ENCODE data around the gene PEAK1. TPM values are rescaled to one million over a fixed set of nuclear protein-coding genes. Genes with fewer than 3 reads are reported as not detected.

PEAK1 gene
- total RNA-seq, 1 experiment from 2014 or later = 58.7 TPM

DNA sequence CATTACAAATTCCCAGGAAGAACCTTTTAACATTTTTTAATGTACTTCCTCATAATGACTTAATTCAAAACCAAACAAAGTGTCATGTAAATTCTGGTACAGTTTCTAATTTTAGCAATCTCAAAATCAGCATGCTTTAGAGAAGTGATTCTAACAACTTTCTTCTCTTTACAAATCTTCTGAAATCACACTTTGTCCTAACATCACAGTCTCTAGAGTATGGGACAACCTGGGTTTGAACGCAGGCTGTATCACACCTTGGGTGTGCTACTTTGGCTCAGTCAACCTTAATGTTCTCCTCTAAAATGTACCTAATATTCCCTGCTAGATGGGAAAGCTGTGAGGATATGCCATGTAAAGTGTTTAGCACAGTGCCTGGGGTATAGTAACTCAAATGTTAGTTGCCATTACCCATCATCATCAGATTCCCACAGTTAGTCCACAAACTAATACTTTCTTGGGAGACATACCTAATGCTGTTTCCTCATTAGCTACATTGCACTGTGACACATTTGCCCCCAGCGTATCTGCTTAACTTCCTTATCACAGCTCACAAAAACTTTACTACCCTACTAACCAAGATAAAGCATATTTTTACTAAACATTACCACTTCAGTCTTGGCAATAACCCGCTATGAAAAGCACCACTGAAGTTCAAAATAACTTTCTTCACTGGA is 352.1 kb downstream of the PEAK1 start:
- ATAC-seq (no peak), DNase-seq (ENCODE audit: low read depth, low spot score) (no peak)
- ChIA-PET POLR2A (no interaction called here), CTCF (interaction anchor here (0.6 kb wide), 1 partner anchor 11 kb away, joined by 5 read pairs; no protein-coding TSS in a partner anchor)
- intact Hi-C loops (cut with micrococcal nuclease; ENCODE audit: unreplicated experiment) = no loop called here
- no TSS peak for BruUV-seq (replicated peaks)
- Histone ChIP-seq H3K36me3 (ENCODE audit: control insufficient read depth, insufficient read depth, low read length) (peaks cover 2% of the 10 kb centered on the region; the same call in 1 of the 2 replicates), H3K9me3 (ENCODE audit: control insufficient read depth, insufficient read depth, low read depth, low read length) (no peaks in the 10 kb centered on the region), H3K27me3 (ENCODE audit: control insufficient read depth, insufficient read depth, low read length) (no peaks in the 10 kb centered on the region), H3K4me3 (ENCODE audit: low read depth in 2 of 2, low read length in 2 of 2) (no peak overlapping the region), H3K4me1 (ENCODE audit: control insufficient read depth, insufficient read depth, low read length) (peaks cover 34% of the 10 kb centered on the region), H3K27ac (ENCODE audit: low read length) (0 out of 2 replicates have a peak overlapping the region, but pooled peaks have one; percentile 5)
- in situ Hi-C loops (cut with HindIII; ENCODE audit: low pct_unique_long_range_greater_than_20kb, low sequenced_read_pairs) = no loop called here
- TF ChIP-seq TCF7L2 (IDR thresholded peaks at IDR 0.05; ENCODE audit: low read depth, low read length) (0 out of 2 replicates have a peak, but pooled peaks have one; percentile 23), SIN3A (IDR thresholded peaks at IDR 0.05; ENCODE audit: borderline replicate concordance, insufficient read depth, low read depth, low read length) (no peak), POLR2AphosphoS5 (IDR thresholded peaks at IDR 0.05; ENCODE audit: low read depth, low read length) (no peak), CTCF (IDR thresholded peaks at IDR 0.05) (no peak)
- TF ChIP-seq, protein P1, sequence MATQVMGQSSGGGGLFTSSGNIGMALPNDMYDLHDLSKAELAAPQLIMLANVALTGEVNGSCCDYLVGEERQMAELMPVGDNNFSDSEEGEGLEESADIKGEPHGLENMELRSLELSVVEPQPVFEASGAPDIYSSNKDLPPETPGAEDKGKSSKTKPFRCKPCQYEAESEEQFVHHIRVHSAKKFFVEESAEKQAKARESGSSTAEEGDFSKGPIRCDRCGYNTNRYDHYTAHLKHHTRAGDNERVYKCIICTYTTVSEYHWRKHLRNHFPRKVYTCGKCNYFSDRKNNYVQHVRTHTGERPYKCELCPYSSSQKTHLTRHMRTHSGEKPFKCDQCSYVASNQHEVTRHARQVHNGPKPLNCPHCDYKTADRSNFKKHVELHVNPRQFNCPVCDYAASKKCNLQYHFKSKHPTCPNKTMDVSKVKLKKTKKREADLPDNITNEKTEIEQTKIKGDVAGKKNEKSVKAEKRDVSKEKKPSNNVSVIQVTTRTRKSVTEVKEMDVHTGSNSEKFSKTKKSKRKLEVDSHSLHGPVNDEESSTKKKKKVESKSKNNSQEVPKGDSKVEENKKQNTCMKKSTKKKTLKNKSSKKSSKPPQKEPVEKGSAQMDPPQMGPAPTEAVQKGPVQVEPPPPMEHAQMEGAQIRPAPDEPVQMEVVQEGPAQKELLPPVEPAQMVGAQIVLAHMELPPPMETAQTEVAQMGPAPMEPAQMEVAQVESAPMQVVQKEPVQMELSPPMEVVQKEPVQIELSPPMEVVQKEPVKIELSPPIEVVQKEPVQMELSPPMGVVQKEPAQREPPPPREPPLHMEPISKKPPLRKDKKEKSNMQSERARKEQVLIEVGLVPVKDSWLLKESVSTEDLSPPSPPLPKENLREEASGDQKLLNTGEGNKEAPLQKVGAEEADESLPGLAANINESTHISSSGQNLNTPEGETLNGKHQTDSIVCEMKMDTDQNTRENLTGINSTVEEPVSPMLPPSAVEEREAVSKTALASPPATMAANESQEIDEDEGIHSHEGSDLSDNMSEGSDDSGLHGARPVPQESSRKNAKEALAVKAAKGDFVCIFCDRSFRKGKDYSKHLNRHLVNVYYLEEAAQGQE (IDR thresholded peaks at IDR 0.05; ENCODE audit: insufficient read depth in 1 of 2, low read depth in 2 of 2, low read length in 1 of 2) = no peak

DNA sequence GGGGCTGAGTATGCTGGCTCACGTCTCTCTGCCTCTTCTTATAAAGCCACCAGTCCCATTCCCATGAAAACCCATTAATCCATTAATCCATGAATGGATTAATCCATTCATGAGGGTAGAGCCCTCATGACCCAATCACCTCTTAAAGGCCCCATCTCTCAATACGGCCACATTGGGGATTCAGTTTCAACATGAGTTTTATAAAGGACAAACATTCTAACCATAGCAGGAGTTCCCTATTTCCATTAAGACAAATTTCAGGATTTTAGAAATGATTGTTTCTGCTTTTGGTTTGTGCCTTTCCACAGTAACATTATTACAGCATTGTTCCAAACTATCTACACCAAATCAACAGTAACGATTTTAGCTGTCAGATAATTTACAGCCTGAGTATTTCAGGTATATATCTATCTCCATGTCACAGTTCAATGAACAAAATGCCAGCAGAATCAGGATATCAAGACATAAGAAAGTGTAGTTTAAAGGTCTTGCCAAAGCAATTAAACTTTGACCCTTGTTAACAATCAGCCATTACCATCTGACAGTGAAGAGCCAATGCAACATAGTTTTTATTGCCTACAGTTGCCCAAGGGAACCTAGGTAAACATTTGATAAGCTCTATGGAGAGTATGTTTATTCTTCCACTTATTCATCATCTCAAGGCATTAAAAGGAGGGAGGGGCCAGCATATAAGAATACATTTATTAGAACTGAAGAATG is 352.8 kb downstream of the PEAK1 start:
- CTCF ChIA-PET = interaction anchor here (0.6 to 0.7 kb wide), 3 partner anchors 11 to 40 kb away, joined by 5 to 8 read pairs (median 8); no protein-coding TSS in a partner anchor
- DNase-seq (ENCODE audit: low read depth, low spot score) (no peak), ATAC-seq (peak; percentile 23; the same call in 1 of the 2 replicates)
- Histone ChIP-seq H3K9me3 (ENCODE audit: control insufficient read depth, insufficient read depth, low read depth, low read length) (no peaks in the 10 kb centered on the region), H3K36me3 (ENCODE audit: control insufficient read depth, insufficient read depth, low read length) (peaks cover 2% of the 10 kb centered on the region; the same call in 1 of the 2 replicates), H3K27ac (ENCODE audit: low read length) (no peak overlapping the region), H3K27me3 (ENCODE audit: control insufficient read depth, insufficient read depth, low read length) (no peaks in the 10 kb centered on the region), H3K4me1 (ENCODE audit: control insufficient read depth, insufficient read depth, low read length) (peaks cover 34% of the 10 kb centered on the region), H3K4me3 (ENCODE audit: low read depth in 2 of 2, low read length in 2 of 2) (no peak overlapping the region)
- in situ Hi-C loops (cut with HindIII; ENCODE audit: low pct_unique_long_range_greater_than_20kb, low sequenced_read_pairs) (no loop called here), intact Hi-C loops (cut with micrococcal nuclease; ENCODE audit: unreplicated experiment) (no loop called here)
- TF ChIP-seq, protein P1 (IDR thresholded peaks at IDR 0.05; ENCODE audit: insufficient read depth in 1 of 2, low read depth in 2 of 2, low read length in 1 of 2) = no peak
- peak; percentile 55; the same call in 1 of the 2 replicates for TF ChIP-seq POLR2AphosphoS5 (IDR thresholded peaks at IDR 0.05; ENCODE audit: low read depth, low read length)
- TF ChIP-seq SIN3A (IDR thresholded peaks at IDR 0.05; ENCODE audit: borderline replicate concordance, insufficient read depth, low read depth, low read length) = no peak
- peak; percentile 84 for TF ChIP-seq TCF7L2 (IDR thresholded peaks at IDR 0.05; ENCODE audit: low read depth, low read length)
- BruUV-seq (replicated peaks) = no TSS peak
- POLR2A ChIA-PET = no interaction called here
